OCI-LY7 (cell line): ENCODE results near the gene IFNL3.

Experiments
- CTCF ChIP-seq: fragments of 200-600 bp; sonication (generic); conservative IDR thresholded peaks from 2 replicates; pipeline ENCODE4 v1.5.1; 2014; ENCODE audit warnings: mild to moderate bottlenecking, antibody characterized with exemption, low read length, moderate library complexity, mixed read lengths
- EZH2phosphoT487 ChIP-seq: fragments of 200-600 bp; sonication (generic); IDR thresholded peaks from 2 replicates; pipeline ENCODE4 v1.6.1; 2018; ENCODE audit warnings: low read depth, borderline replicate concordance, mild to moderate bottlenecking, mixed run types, antibody characterized with exemption, low read length, moderate library complexity, mixed read lengths

DNA sequence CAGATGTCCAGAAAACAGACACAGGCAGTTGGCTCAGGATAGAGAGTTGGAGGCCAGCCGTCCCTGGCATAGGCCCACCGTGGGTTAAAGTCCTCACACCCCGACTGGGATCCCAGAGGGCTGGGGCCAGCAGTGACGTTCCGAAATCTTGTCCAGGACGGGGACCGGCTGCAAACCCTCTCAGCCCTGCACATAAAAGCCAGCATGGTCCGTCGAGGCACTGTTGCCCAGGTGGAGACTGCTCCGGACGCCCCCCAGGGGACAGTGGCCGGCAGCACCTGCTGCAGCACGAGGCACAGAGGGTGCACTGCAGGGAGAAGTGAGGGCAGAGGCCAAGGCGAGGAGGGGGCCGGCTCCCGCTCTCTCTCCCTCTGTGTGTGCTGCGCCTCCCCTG lies 19.1 kb upstream of the IFNL3 start:
- TF ChIP-seq CTCF (no peak), EZH2phosphoT487 (no peak)
